ENCODE results near the gene MCM7.

GRCh38 chr7:100127866-100128636 lies 26.9 kb upstream of the MCM7 start:
- TF ChIP-seq EP300 (IDR thresholded peaks at IDR 0.05), result no peak
- no peak for TF ChIP-seq CTCF (IDR thresholded peaks at IDR 0.05)

All from sigmoid colon (tissue), 4 donors.